ENCODE measurements around the gene MYOD1.

DNA sequence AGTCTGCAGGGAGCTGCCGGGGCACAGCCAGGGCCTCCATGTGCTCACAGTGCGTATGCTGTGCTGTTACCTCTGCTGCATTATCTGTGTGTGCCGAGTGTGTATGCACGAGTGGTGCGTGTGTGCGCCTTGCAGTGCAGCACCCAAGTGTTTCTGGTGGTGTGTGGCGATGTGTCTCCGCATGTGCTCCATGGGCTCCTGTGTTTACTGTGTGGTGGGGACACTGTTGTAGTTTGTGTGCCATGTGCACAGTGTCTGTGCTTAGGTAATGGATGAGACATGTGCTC, 46.6 kb downstream of the MYOD1 start:
- TF ChIP-seq, protein P1, sequence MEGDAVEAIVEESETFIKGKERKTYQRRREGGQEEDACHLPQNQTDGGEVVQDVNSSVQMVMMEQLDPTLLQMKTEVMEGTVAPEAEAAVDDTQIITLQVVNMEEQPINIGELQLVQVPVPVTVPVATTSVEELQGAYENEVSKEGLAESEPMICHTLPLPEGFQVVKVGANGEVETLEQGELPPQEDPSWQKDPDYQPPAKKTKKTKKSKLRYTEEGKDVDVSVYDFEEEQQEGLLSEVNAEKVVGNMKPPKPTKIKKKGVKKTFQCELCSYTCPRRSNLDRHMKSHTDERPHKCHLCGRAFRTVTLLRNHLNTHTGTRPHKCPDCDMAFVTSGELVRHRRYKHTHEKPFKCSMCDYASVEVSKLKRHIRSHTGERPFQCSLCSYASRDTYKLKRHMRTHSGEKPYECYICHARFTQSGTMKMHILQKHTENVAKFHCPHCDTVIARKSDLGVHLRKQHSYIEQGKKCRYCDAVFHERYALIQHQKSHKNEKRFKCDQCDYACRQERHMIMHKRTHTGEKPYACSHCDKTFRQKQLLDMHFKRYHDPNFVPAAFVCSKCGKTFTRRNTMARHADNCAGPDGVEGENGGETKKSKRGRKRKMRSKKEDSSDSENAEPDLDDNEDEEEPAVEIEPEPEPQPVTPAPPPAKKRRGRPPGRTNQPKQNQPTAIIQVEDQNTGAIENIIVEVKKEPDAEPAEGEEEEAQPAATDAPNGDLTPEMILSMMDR (conservative IDR thresholded peaks at IDR 0.05): no peak
- no peak for TF ChIP-seq EZH2 (IDR thresholded peaks at IDR 0.05; ENCODE audit: low read depth)
